ENCODE data around the gene SLC30A9. TPM values are rescaled to one million over a fixed set of nuclear protein-coding genes. Genes with fewer than 3 reads are reported as not detected.

SLC30A9 gene
- total and polyA plus RNA-seq, 2 donors from 2014 or later, result 52.3 to 70.8 TPM

- Histone ChIP-seq H3K4me3 (ENCODE audit: low read length in 3 of 3) (no peak overlapping the region), H3K27me3 (ENCODE audit: control insufficient read depth, insufficient read depth, low read length) (no peaks in the 10 kb centered on the region), H3K36me3 (ENCODE audit: control insufficient read depth in 2 of 3, insufficient read depth in 3 of 3, low read length in 3 of 3) (peaks cover 0 to 7% (median 6%) of the 10 kb centered on the region in 3 donors), H3K4me1 (ENCODE audit: control insufficient read depth in 2 of 3, insufficient read depth in 2 of 3, low read depth in 1 of 3, low read length in 3 of 3) (no peaks in the 10 kb centered on the region), H3K27ac (ENCODE audit: low read depth in 2 of 2, low read length in 2 of 2) (no peak overlapping the region), H3K9me3 (ENCODE audit: control insufficient read depth in 2 of 3, insufficient read depth in 1 of 3, low read length in 3 of 3) (no peaks in the 10 kb centered on the region), H3K9ac (ENCODE audit: low read length in 3 of 3) (no peak overlapping the region)
- no peak for TF ChIP-seq CTCF (IDR thresholded peaks at IDR 0.05; ENCODE audit: borderline replicate concordance, extremely low read depth, insufficient read depth)
- intact Hi-C loops (cut with DNase I), result no loop called here
- FAIRE-seq, result no peak
- no peak for DNase-seq
These were observed 60.4 kb downstream of the SLC30A9 start for GRCh38 chr4:42050516-42051249.

GRCh38 chr4:42066402-42066801, 76.1 kb downstream of the SLC30A9 start:
- peaks cover 0 to 9% (median 9%) of the 10 kb centered on the region in 3 donors for H3K36me3 ChIP-seq (ENCODE audit: control insufficient read depth in 2 of 3, insufficient read depth in 3 of 3, low read length in 3 of 3)
- H3K9me3 ChIP-seq (ENCODE audit: control insufficient read depth in 2 of 3, insufficient read depth in 1 of 3, low read length in 3 of 3), result no peaks in the 10 kb centered on the region
- H3K4me3 ChIP-seq (ENCODE audit: low read length in 3 of 3), result no peak overlapping the region
- FAIRE-seq (no peak), DNase-seq (no peak)
- no peak for TF ChIP-seq CTCF (IDR thresholded peaks at IDR 0.05; ENCODE audit: borderline replicate concordance, extremely low read depth, insufficient read depth)
- no peak overlapping the region for H3K9ac ChIP-seq (ENCODE audit: low read length in 3 of 3)
- intact Hi-C loops (cut with DNase I), result no loop called here
- no peaks in the 10 kb centered on the region for H3K4me1 ChIP-seq (ENCODE audit: control insufficient read depth in 2 of 3, insufficient read depth in 2 of 3, low read depth in 1 of 3, low read length in 3 of 3)
- H3K27me3 ChIP-seq (ENCODE audit: control insufficient read depth, insufficient read depth, low read length), result no peaks in the 10 kb centered on the region
- no peak overlapping the region for H3K27ac ChIP-seq (ENCODE audit: low read depth in 2 of 2, low read length in 2 of 2)

GRCh38 chr4:42067264-42067663, 76.9 kb downstream of the SLC30A9 start:
- H3K4me1 ChIP-seq (ENCODE audit: control insufficient read depth in 2 of 3, insufficient read depth in 2 of 3, low read depth in 1 of 3, low read length in 3 of 3), result no peaks in the 10 kb centered on the region
- H3K27ac ChIP-seq (ENCODE audit: low read depth in 2 of 2, low read length in 2 of 2), result no peak overlapping the region
- no peak for TF ChIP-seq CTCF (IDR thresholded peaks at IDR 0.05; ENCODE audit: borderline replicate concordance, extremely low read depth, insufficient read depth)
- no peaks in the 10 kb centered on the region for H3K27me3 ChIP-seq (ENCODE audit: control insufficient read depth, insufficient read depth, low read length)
- intact Hi-C loops (cut with DNase I), result no loop called here
- H3K9ac ChIP-seq (ENCODE audit: low read length in 3 of 3), result no peak overlapping the region
- no peak overlapping the region for H3K4me3 ChIP-seq (ENCODE audit: low read length in 3 of 3)
- FAIRE-seq (no peak), DNase-seq (no peak)
- no peaks in the 10 kb centered on the region for H3K9me3 ChIP-seq (ENCODE audit: control insufficient read depth in 2 of 3, insufficient read depth in 1 of 3, low read length in 3 of 3)
- H3K36me3 ChIP-seq (ENCODE audit: control insufficient read depth in 2 of 3, insufficient read depth in 3 of 3, low read length in 3 of 3), result peaks cover 0 to 9% (median 9%) of the 10 kb centered on the region in 3 donors

All from kidney (tissue), 14 donors.